ENCODE measurements around the gene BLVRB. TPM values are rescaled to one million over a fixed set of nuclear protein-coding genes. Genes with fewer than 3 reads are reported as not detected.

The BLVRB gene
- total RNA-seq, 1 donor from 2014 or later = 123 TPM

- TF ChIP-seq CTCF (IDR thresholded peaks at IDR 0.05) = no peak
- Histone ChIP-seq H3K4me1 (no peaks in the 10 kb centered on the region), H3K4me3 (no peak overlapping the region), H3K9me3 (no peaks in the 10 kb centered on the region), H3K27ac (no peak overlapping the region), H3K36me3 (no peaks in the 10 kb centered on the region), H3K27me3 (ENCODE audit: low read depth) (peaks cover 42% of the 10 kb centered on the region)
- intact Hi-C loops (cut with DNase I) = no loop called here
- DNase-seq (no peak), ATAC-seq (no peak)
These were observed 45.9 kb upstream of the BLVRB start for GRCh38 chr19:40511487-40511886.

GRCh38 chr19:40510526-40511115, 45.1 kb upstream of the BLVRB start:
- Histone ChIP-seq H3K9me3 (no peaks in the 10 kb centered on the region), H3K4me1 (no peaks in the 10 kb centered on the region), H3K36me3 (no peaks in the 10 kb centered on the region), H3K4me3 (no peak overlapping the region), H3K27me3 (ENCODE audit: low read depth) (peaks cover 42% of the 10 kb centered on the region), H3K27ac (no peak overlapping the region)
- DNase-seq = no peak
- no peak for ATAC-seq
- no peak for TF ChIP-seq CTCF (IDR thresholded peaks at IDR 0.05)
- intact Hi-C loops (cut with DNase I) = no loop called here

GRCh38 chr19:40508739-40509260, 43.3 kb upstream of the BLVRB start:
- Histone ChIP-seq H3K36me3 (no peaks in the 10 kb centered on the region), H3K4me1 (no peaks in the 10 kb centered on the region), H3K9me3 (no peaks in the 10 kb centered on the region), H3K27me3 (ENCODE audit: low read depth) (peaks cover 27% of the 10 kb centered on the region), H3K27ac (no peak overlapping the region), H3K4me3 (no peak overlapping the region)
- intact Hi-C loops (cut with DNase I) = no loop called here
- DNase-seq = no peak
- TF ChIP-seq CTCF (IDR thresholded peaks at IDR 0.05) = no peak
- no peak for ATAC-seq

- H3K4me3 ChIP-seq = no peak overlapping the region
- no peaks in the 10 kb centered on the region for H3K36me3 ChIP-seq
- no peaks in the 10 kb centered on the region for H3K4me1 ChIP-seq
- ATAC-seq (no peak), DNase-seq (no peak)
- H3K27ac ChIP-seq = no peak overlapping the region
- H3K27me3 ChIP-seq (ENCODE audit: low read depth) = peaks cover 19% of the 10 kb centered on the region
- TF ChIP-seq CTCF (IDR thresholded peaks at IDR 0.05) = no peak
- intact Hi-C loops (cut with DNase I) = no loop called here
- H3K9me3 ChIP-seq = no peaks in the 10 kb centered on the region
These were observed 42.3 kb upstream of the BLVRB start for GRCh38 chr19:40507892-40508291.

- TF ChIP-seq CTCF (IDR thresholded peaks at IDR 0.05) = no peak
- no peaks in the 10 kb centered on the region for H3K9me3 ChIP-seq
- ATAC-seq = no peak
These were observed 40.6 kb upstream of the BLVRB start for GRCh38 chr19:40506099-40506498.

More at GRCh38 chr19:40506099-40506498, 40.6 kb upstream of the BLVRB start:
- H3K4me3 ChIP-seq = no peak overlapping the region
- no peaks in the 10 kb centered on the region for H3K4me1 ChIP-seq
- DNase-seq = no peak
- peaks cover 4% of the 10 kb centered on the region for H3K27me3 ChIP-seq (ENCODE audit: low read depth)
- H3K27ac ChIP-seq = no peak overlapping the region
- no peaks in the 10 kb centered on the region for H3K36me3 ChIP-seq
- intact Hi-C loops (cut with DNase I) = no loop called here
